Endothelial cell (in vitro differentiated cells): ENCODE measurements around the gene TSHZ2. TPM values are rescaled to one million over a fixed set of nuclear protein-coding genes. Genes with fewer than 3 reads are reported as not detected.

Experiments used
- DNase-seq: peaks from one replicate; pipeline ENCODE4 v3.0.0; 2021; ENCODE audit warnings: low spot score
- H3K27ac Mint-ChIP-seq: one replicate; pipeline ENCODE4 v1.8.0; 2021; ENCODE audit warnings: mixed read lengths, inconsistent platforms; ENCODE audit not compliant: unreplicated experiment
- H3K27me3 Mint-ChIP-seq: one replicate; pipeline ENCODE4 v1.8.0; 2021; ENCODE audit warnings: mild to moderate bottlenecking, moderate library complexity, mixed read lengths, inconsistent platforms; ENCODE audit not compliant: unreplicated experiment
- H3K36me3 Mint-ChIP-seq: one replicate; pipeline ENCODE4 v1.8.0; 2021; ENCODE audit warnings: mild to moderate bottlenecking, low read depth, mixed read lengths, inconsistent platforms; ENCODE audit not compliant: unreplicated experiment
- H3K4me1 Mint-ChIP-seq: one replicate; pipeline ENCODE4 v1.8.0; 2021; ENCODE audit warnings: mild to moderate bottlenecking, mixed read lengths, inconsistent platforms; ENCODE audit not compliant: unreplicated experiment
- H3K4me3 Mint-ChIP-seq: one replicate; pipeline ENCODE4 v1.8.0; 2021; ENCODE audit warnings: mild to moderate bottlenecking, mixed read lengths, inconsistent platforms; ENCODE audit not compliant: unreplicated experiment
- H3K9me3 Mint-ChIP-seq: one replicate; pipeline ENCODE4 v1.8.0; 2021; ENCODE audit warnings: mixed read lengths, inconsistent platforms; ENCODE audit not compliant: unreplicated experiment
- total RNA-seq: library from RNA; stranded (reverse); fragmentation: NEBNext Ultra II Directional; extraction: Animal tissue kit (Norgen Biotek cat#: 25700); gene quantifications from one replicate; pipeline ENCODE4 v1.2.1, GENCODE V29; 2021; ENCODE audit not compliant: unreplicated experiment
- TF ChIP-seq, protein P1 (sequence below): fragments of 200-600 bp; sonication (generic); IDR thresholded peaks from one replicate; pipeline ENCODE4 v1.5.0; 2021; ENCODE audit warnings: antibody characterized with exemption; ENCODE audit not compliant: unreplicated experiment

TSHZ2 gene
- total RNA-seq, 1 donor from 2014 or later = 2.3 TPM

DNA sequence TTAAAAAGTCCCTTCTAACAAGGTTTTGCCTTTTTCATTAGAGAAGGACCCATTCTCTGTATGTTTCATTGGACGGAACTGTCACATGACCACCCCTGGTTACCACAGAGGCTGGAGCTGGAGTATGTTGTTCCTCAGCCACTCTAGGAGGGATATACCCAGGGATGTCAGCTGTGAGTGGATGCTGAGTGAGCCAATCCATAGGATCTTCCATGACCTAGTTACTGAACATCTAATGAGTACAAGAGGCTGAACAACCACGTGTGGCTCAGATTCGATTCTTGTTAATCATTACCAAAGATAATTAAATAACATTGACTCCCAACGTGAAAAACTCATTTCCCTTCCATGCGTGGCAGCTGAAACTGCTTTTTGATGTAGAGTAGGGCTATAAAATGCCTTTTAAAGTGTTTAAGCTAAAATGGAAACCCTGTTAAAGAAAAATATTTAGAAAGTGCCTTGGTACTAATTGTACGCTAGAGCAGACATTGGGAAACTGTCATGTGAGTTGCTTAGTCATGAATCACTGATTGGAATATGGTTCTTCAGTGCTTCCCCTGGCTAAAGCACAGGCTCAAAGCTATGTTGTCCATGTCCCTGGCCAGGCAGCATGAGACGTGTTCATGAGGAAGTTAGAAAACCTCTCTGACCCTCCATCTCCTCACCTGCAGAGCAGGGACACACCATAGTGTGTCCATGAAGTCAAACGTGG is 365.4 kb downstream of the TSHZ2 start:
- no peak overlapping the region for H3K4me3 Mint-ChIP-seq
- no peaks in the 10 kb centered on the region for H3K9me3 Mint-ChIP-seq
- no peaks in the 10 kb centered on the region for H3K36me3 Mint-ChIP-seq
- no peaks in the 10 kb centered on the region for H3K27me3 Mint-ChIP-seq
- DNase-seq = no peak
- H3K4me1 Mint-ChIP-seq = peaks cover 10% of the 10 kb centered on the region
- TF ChIP-seq, protein P1, sequence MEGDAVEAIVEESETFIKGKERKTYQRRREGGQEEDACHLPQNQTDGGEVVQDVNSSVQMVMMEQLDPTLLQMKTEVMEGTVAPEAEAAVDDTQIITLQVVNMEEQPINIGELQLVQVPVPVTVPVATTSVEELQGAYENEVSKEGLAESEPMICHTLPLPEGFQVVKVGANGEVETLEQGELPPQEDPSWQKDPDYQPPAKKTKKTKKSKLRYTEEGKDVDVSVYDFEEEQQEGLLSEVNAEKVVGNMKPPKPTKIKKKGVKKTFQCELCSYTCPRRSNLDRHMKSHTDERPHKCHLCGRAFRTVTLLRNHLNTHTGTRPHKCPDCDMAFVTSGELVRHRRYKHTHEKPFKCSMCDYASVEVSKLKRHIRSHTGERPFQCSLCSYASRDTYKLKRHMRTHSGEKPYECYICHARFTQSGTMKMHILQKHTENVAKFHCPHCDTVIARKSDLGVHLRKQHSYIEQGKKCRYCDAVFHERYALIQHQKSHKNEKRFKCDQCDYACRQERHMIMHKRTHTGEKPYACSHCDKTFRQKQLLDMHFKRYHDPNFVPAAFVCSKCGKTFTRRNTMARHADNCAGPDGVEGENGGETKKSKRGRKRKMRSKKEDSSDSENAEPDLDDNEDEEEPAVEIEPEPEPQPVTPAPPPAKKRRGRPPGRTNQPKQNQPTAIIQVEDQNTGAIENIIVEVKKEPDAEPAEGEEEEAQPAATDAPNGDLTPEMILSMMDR = no peak
- H3K27ac Mint-ChIP-seq = no peak overlapping the region

DNA sequence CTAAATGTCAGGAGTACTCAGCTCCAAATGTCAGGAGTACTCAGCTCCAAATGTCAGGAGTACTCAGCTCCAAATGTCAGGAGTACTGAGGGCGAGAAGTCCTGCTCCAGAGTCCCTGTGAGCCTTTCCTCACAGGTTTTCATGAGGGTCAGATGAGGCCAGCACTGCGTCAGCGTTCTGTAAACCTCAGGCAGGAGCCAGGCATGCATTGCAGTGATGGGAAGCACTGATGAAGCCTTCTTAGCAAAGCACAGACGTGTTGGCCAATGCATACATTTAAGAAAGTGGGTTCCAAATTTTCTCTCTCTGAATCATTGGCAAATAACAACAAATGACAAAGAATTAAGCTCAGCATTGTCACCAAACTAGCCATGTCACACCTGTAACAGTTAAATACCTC is 366.6 kb downstream of the TSHZ2 start:
- DNase-seq = no peak
- no peaks in the 10 kb centered on the region for H3K9me3 Mint-ChIP-seq
- H3K36me3 Mint-ChIP-seq = no peaks in the 10 kb centered on the region
- peaks cover 10% of the 10 kb centered on the region for H3K4me1 Mint-ChIP-seq
- no peaks in the 10 kb centered on the region for H3K27me3 Mint-ChIP-seq
- H3K27ac Mint-ChIP-seq = no peak overlapping the region
- H3K4me3 Mint-ChIP-seq = no peak overlapping the region
- TF ChIP-seq, protein P1 = no peak

DNA sequence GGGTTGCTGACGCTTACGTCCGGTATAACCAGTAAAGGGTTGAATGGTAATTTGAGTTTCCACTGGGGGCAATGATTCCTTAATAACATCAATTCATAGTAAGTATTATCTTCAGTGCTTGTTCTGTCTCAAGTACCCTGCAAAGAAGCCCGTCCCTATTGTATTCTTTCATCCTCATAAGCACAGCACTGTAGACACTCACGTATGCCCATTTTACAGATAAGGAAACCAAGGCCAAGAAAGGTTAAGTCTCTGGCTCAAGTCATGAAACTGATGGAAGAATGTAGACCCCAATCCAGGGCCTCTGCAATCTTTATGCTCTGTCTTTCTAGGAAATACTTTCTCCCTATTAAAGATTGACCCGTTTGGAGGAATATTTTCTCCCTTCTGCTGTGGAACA is 370.3 kb downstream of the TSHZ2 start:
- Mint-ChIP-seq H3K9me3 (no peaks in the 10 kb centered on the region), H3K4me3 (no peak overlapping the region), H3K27ac (no peak overlapping the region), H3K27me3 (no peaks in the 10 kb centered on the region), H3K36me3 (no peaks in the 10 kb centered on the region), H3K4me1 (peaks cover 11% of the 10 kb centered on the region)
- TF ChIP-seq, protein P1 = no peak
- DNase-seq = no peak

DNA sequence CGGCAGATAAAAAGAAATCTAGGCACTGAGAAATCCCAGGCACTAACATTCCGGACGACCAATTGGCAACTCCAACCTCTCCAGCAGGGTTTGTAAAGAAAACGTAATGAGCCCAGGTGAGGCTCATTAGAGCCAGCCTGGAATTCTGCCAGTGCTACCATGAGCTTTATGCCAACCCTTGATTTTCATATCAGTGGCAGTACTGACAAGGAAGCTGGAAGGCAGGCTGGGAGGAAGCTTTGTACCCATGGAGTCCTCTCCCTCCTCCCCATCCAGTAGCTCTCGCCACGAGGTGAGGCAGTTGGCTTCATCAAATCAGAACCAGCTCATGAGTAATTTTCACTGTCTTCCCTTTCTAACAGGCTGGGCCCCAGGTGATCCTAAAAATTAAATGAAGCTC is 371.3 kb downstream of the TSHZ2 start:
- no peak overlapping the region for H3K27ac Mint-ChIP-seq
- no peak overlapping the region for H3K4me3 Mint-ChIP-seq
- H3K27me3 Mint-ChIP-seq = no peaks in the 10 kb centered on the region
- no peaks in the 10 kb centered on the region for H3K9me3 Mint-ChIP-seq
- TF ChIP-seq, protein P1 = no peak
- DNase-seq = no peak
- no peaks in the 10 kb centered on the region for H3K36me3 Mint-ChIP-seq
- H3K4me1 Mint-ChIP-seq = peaks cover 11% of the 10 kb centered on the region

DNA sequence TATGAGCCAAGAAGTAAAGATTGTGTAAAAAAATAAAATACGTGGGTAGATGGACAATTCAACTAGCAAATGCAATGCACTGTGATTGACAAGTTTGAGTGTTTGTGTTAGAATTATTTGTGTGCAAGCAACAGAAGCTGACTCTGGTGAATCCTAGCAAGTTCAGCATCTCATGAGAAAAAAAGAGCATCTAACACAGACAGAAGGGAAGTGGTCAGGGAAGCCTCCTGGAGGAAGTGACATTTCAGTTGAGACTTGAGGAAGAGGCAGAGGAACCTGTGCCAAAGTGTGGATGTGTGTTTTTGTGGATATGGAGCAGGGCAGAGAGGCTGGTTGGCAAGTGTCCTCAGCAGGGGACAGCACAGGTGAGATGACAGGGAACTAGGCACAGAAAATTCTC is 372.7 kb downstream of the TSHZ2 start:
- H3K27me3 Mint-ChIP-seq = no peaks in the 10 kb centered on the region
- TF ChIP-seq, protein P1 = no peak
- H3K27ac Mint-ChIP-seq = no peak overlapping the region
- H3K9me3 Mint-ChIP-seq = no peaks in the 10 kb centered on the region
- no peaks in the 10 kb centered on the region for H3K36me3 Mint-ChIP-seq
- DNase-seq = no peak
- H3K4me3 Mint-ChIP-seq = no peak overlapping the region
- peaks cover 11% of the 10 kb centered on the region for H3K4me1 Mint-ChIP-seq
